Activated CD4-positive, alpha-beta T cell treated with anti-CD3 and anti-CD28 coated beads, Interleukin-2, amount 50 U/mL, for 16 hours (primary cell): ENCODE data around the gene PLCZ1.
"Not testable (repeated sequence)": the region's sequence is repeated elsewhere in the genome, so short reads cannot be mapped to it uniquely, and the experiment has no call there.

Experiments used
- DNase-seq: peaks from one replicate; pipeline ENCODE4 v3.0.0-alpha.2; 2020

PLCZ1 gene

GRCh38 chr12:18737819-18738218 lies at the start of gene PLCZ1, which contains the start of gene CAPZA3:
Gene PLCZ1, minus strand, starts transcription at chr12:18738012. Its CDS starts 641 bp downstream, at chr12:18737371.
Gene CAPZA3, plus strand, starts transcription at chr12:18738119. Its CDS starts 150 bp downstream, at chr12:18738269.
- DNase-seq = no peak

- DNase-seq = not testable (repeated sequence)
Measured at GRCh38 chr12:18785465-18785864, 47.7 kb upstream of the PLCZ1 start.

- no peak for DNase-seq
Measured at GRCh38 chr12:18782827-18783226, 45.0 kb upstream of the PLCZ1 start.

GRCh38 chr12:18766479-18766878 lies 28.7 kb upstream of the PLCZ1 start:
- DNase-seq = not testable (repeated sequence)

GRCh38 chr12:18755341-18755740 lies 17.5 kb upstream of the PLCZ1 start:
- DNase-seq = no peak

- no peak for DNase-seq
Measured at GRCh38 chr12:18754124-18754707, 16.4 kb upstream of the PLCZ1 start.

GRCh38 chr12:18753481-18754123 lies 15.8 kb upstream of the PLCZ1 start:
- DNase-seq = no peak

- DNase-seq = no peak
Measured at GRCh38 chr12:18752947-18753346, 15.1 kb upstream of the PLCZ1 start.

- DNase-seq = no peak
Measured at GRCh38 chr12:18752280-18752920, 14.6 kb upstream of the PLCZ1 start.

GRCh38 chr12:18751866-18752265 lies 14.1 kb upstream of the PLCZ1 start:
- no peak for DNase-seq

- no peak for DNase-seq
Measured at GRCh38 chr12:18750085-18750484, 12.3 kb upstream of the PLCZ1 start.

- no peak for DNase-seq
Measured at GRCh38 chr12:18749386-18749957, 11.7 kb upstream of the PLCZ1 start.

GRCh38 chr12:18747895-18748294 lies 10.1 kb upstream of the PLCZ1 start:
- no peak for DNase-seq

GRCh38 chr12:18731156-18731555 lies 6.7 kb downstream of the PLCZ1 start:
- DNase-seq = no peak

GRCh38 chr12:18723752-18724151 lies 14.1 kb downstream of the PLCZ1 start:
- DNase-seq = no peak

- no peak for DNase-seq
Measured at GRCh38 chr12:18721452-18721851, 16.4 kb downstream of the PLCZ1 start.

GRCh38 chr12:18720690-18721089 lies 17.1 kb downstream of the PLCZ1 start:
- no peak for DNase-seq

GRCh38 chr12:18719922-18720510 lies 17.8 kb downstream of the PLCZ1 start:
- no peak for DNase-seq

GRCh38 chr12:18718462-18718861 lies 19.4 kb downstream of the PLCZ1 start:
- DNase-seq = no peak

GRCh38 chr12:18716236-18716635 lies 21.6 kb downstream of the PLCZ1 start:
- no peak for DNase-seq

GRCh38 chr12:18706798-18707197 lies 31.0 kb downstream of the PLCZ1 start:
- no peak for DNase-seq

GRCh38 chr12:18703911-18704310 lies 33.9 kb downstream of the PLCZ1 start:
- no peak for DNase-seq

GRCh38 chr12:18703321-18703720 lies 34.5 kb downstream of the PLCZ1 start:
- no peak for DNase-seq

- DNase-seq = no peak
Measured at GRCh38 chr12:18700271-18700670, 37.5 kb downstream of the PLCZ1 start.
